HG03097 (cell line): Measurements from ENCODE around the gene PEX13.

Experiments used
- ATAC-seq: cut with Tn5 transposase; IDR thresholded peaks from one replicate; pipeline ENCODE4 v1.9.1; 2021; ENCODE audit not compliant: unreplicated experiment, low FRiP score

PEX13 gene

DNA sequence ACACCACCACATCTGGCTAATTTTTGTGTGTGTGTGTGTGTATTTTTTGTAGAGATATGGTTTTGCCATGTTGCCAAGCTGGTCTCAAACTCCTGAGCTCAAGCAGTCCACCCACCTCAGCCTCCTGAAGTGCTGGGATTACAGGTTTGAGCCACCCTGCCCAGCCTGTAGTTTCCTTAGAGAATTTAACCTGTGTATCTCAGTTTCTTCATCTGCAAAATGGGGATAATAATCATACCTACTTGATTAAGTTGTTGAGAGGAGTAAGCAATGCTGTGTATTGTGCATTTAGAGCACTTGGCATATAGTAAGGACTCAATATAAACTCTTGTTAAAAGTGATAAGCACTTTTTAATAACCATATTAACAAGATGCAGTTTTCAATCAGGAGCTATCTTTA, 41.9 kb downstream of the PEX13 start:
- no peak for ATAC-seq

DNA sequence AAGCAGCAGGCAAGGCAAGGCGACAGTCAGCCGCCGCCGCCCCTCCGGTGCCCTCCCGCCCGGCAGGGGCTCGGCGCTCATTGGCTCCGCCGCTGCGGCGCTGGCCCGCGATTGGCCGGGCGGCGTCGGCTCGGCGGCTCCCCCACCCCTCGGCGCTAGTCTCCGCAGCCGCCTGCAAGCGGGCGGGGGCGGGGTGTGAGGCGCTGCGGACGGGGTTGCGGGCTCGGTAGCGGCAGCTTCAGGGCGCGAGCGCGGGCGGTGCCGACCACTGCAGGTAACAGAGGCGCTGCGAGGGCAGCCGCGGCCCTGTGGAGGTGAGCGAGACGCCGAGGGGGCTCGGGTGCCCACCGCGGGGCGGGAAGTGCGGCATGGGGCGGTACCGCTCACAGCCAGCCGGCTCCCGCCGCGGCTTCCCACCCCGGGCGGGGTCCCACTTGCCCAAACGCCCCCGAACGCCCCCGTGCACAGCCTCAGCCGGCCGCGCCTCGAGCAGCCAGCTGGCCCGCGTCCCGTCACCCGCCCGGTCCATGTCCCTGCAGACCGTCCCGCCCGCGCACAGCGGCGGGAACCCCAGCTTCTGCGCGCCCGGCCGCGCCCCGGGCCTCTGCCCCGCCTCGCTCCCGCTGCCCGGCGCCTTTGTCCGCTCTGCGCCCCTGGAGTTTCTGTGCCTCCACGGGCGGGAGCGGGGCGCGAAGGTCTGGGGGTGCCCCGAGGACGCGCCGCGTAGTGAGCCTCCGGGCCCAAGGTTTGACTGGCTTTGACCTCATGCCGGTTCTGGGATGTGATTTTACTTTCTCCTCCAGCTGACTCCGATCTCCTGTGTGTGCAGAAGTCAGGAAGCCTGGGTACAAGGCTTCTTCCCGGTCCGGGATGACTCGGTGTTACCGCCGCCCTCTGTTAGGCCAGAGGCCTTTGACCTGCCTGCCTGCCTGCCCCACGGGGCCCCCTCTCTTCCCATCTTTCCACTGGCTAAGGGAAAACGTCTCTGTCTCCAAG, 48.5 kb downstream of the PEX13 start, which contains the start of gene SANBR:
TSS of gene SANBR (plus strand) at position 158 of the 996 bp plus-strand sequence. CDS start 4,480 bp downstream, outside the sequence.
- peak; percentile 96 for ATAC-seq

DNA sequence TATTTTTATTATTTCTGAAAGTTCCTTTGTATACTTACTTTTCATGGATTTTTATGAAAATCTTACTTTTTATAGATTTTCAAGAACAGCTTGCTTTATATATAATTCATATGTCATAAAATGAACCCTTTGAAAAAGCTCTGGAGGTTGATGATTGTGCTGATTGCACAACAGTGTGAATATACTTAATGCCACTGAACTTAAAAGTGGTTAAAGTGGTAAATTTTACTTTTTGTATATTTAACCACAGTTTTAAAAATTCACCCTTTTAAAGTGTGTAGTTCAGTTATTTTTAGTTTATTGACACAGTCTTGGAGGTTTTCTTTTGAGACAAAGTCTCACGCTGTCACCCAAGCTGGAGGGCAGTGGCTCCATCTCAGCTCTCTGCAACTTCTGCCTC, 56.6 kb downstream of the PEX13 start:
- ATAC-seq, result no peak

DNA sequence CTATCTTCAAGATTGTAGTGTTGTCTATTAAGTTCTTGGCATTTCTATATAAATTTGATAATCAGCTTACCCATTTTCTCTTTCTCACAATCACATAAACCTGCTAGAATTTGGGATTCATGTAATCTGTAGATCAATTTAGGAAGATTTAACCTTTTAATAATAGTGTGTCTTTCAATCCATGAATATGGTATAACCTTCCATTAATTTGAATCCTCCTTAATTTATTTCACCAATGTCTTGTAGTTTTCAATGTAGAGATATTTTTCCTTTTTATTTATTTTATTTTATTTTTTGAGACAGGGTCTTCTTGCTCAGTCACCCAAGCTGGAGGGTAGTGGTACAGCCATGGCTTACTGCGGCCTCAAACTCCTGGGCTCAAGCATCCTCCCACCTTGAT, 68.4 kb downstream of the PEX13 start:
- ATAC-seq, result no peak

DNA sequence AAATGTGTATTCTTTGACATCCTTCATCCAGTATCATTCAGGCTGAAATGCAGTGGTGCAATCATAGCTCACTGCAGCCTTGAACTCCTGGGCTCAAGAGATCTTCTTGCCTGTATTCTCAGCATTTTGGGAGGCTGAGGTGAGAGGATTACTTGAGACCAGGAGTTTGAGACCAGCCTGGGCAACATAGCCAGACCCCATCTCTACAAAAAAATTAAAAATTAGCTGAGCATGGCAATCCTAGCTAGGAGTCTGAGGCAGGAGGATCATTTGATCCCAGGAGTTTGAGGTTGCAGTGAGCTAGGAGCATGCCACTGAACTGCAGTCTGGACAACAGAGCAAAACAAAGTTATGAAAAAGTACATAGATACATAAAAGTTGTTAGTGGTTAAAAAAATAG, 72.3 kb downstream of the PEX13 start:
- ATAC-seq, result no peak

DNA sequence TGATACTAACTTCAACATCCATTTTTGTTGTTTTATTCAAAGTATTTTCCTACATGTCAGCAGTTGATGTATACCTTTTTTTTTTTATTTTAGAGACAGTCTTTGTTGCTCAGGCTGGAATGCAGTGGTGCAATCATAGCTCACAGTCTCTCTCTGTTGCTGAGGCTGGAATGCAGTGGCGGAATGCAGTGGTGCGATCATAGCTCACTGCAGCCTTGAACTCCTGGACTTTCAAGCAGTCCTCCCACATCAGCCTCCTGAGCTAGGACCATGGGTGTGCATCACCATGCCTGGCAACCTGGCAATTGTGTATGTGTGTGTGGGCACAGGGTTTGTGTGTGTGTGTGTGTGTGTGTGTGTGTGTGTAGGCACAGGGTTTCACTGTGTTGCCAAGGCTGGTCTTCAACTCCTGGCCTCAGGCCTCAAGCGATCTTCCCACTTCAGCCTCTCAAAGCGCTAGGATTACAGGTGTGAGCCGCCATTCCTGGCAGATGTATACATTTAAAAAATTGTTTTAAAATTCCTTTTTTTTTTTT, 72.9 kb downstream of the PEX13 start:
- no peak for ATAC-seq

DNA sequence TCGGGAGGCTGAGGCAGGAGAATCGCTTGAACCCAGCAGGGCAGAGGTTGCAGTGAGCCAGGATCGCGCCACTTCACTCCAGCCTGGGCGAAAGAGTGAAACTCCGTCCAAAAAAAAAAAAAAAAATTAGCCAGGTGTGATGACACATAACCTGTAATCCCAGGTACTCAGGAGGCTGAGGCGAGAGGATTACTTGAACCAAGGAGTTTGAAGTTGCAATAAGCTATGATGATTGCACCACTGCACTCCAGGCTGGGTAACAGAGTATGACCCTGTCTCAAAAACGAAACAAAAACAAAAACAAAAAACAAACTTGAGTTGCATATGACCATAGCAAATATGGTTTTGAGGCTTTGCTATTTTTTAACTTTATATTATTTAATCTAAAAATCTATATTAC, 74.0 kb downstream of the PEX13 start:
- no peak for ATAC-seq

DNA sequence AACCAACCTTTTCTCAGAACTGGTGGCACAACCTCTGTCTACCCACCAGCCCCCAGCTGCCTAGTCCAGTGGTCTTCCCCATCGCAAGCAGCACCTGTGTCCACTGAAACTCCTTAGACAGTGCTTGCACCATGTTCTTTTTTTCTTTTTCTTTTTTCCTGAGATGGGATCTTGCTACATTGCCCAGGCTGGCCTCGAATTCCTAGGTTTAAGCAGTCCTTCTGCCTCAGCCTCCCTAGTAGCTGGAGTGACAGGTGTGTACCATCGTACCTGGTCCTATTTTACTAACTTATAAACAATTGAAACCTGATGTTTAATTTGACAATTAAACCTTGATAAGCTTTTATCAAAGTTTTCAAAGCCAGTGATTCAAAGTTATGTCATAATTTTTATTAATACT, 78.9 kb downstream of the PEX13 start:
- no peak for ATAC-seq

DNA sequence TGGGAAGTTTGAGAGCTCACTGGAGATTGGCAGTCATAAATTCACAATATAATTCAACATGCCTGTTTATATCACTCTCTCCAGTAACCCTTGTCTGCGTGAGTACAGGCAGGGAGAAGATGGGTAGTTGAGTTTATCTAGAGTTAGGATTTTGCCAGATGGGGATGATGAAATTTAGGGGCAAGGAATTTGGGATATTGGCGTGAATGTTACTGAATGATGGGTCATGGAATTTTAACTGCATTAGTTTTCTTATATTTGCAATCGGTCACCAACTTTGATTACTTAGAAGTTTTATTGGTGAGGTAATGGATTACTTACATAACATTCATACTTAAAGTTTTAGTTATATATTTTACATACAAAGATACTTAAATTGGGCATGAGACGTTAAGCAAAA, 83.3 kb downstream of the PEX13 start:
- ATAC-seq, result no peak
